Uterus (tissue), 4 donors: ENCODE results near the gene PLCB3. TPM values are rescaled to one million over a fixed set of nuclear protein-coding genes. Genes with fewer than 3 reads are reported as not detected.

Experiments used
- DNase-seq, 2 donors: peaks; one replicate each; pipeline ENCODE4 v3.0.0-alpha.2; 2019 to 2020
- H3K27ac ChIP-seq, 2 donors: fragments of 200-600 bp; sonication (generic); 1 replicate in 1 of 2; 2 replicates in 1 of 2; pipeline ENCODE4 v1.5.1; 2016 to 2018
- H3K27me3 ChIP-seq, 2 donors: fragments of 200-600 bp; sonication (generic); one replicate each; pipeline ENCODE4 v1.5.1; 2018 to 2019; ENCODE audit warnings: control low read depth in 1 of 2
- H3K36me3 ChIP-seq, 2 donors: fragments of 200-600 bp; sonication (generic); one replicate each; pipeline ENCODE4 v1.5.1; 2019; ENCODE audit warnings: control low read depth in 1 of 2
- H3K4me1 ChIP-seq, 2 donors: fragments of 200-600 bp; sonication (generic); one replicate each; pipeline ENCODE4 v1.5.1; 2018 to 2019; ENCODE audit warnings: control low read depth in 1 of 2
- H3K4me3 ChIP-seq, 2 donors: fragments of 200-600 bp; sonication (generic); 1 replicate in 1 of 2; 2 replicates in 1 of 2; pipeline ENCODE4 v1.5.1; 2018 to 2019; ENCODE audit warnings: mild to moderate bottlenecking in 1 of 2
- H3K9me3 ChIP-seq, 2 donors: fragments of 200-600 bp; sonication (generic); one replicate each; pipeline ENCODE4 v1.5.1; 2019; ENCODE audit warnings: control low read depth in 1 of 2
- CTCF ChIP-seq, 4 experiments: fragments of 200-600 bp in 2 of 4; fragments of 450-650 bp in 2 of 4; sonication (generic) in 2 of 4; IDR thresholded peaks; one replicate each; pipeline ENCODE4 v1.5.1; 2016 to 2019; ENCODE audit warnings: antibody characterized with exemption in 4 of 4, mild to moderate bottlenecking in 2 of 4, moderate library complexity in 1 of 4
- POLR2A ChIP-seq, 2 donors: fragments of 450-650 bp; IDR thresholded peaks; one replicate each; pipeline ENCODE4 v1.6.1; 2016; ENCODE audit warnings: antibody characterized with exemption in 2 of 2, mild to moderate bottlenecking in 1 of 2, moderate library complexity in 1 of 2
- intact Hi-C: fragments of 100-400 bp; cut with DNase I; formaldehyde crosslinking; loops from one replicate; pipeline ENCODE4 v1.15.1; 2023; ENCODE audit warnings: low total_unique reads
- total RNA-seq, 4 donors: library from RNA; depleted of rRNA in 3 of 4; stranded (reverse); fragments of >200 nt in 3 of 4; gene quantifications; one replicate each; pipeline versions ENCODE4 v1.1.0 to v1.2.4, GENCODE V29; 2014 to 2023
- donor health status: DM: yes; HTN: yes; CAD: no.

Gene PLCB3
- total RNA-seq, 4 donors from 2014 or later = 10.0 to 39.5 (median 21.8) TPM

GRCh38 chr11:64288353-64288750 is 37.0 kb downstream of the PLCB3 start:
- intact Hi-C loops = no loop called here
- Histone ChIP-seq H3K36me3 (no peaks in the 10 kb centered on the region), H3K27me3 (peaks cover 5 to 8% of the 10 kb centered on the region in 2 donors), H3K9me3 (no peaks in the 10 kb centered on the region), H3K4me3 (no peak overlapping the region), H3K4me1 (peaks cover 3 to 26% of the 10 kb centered on the region in 2 donors), H3K27ac (no peak overlapping the region)
- TF ChIP-seq CTCF (IDR thresholded peaks at IDR 0.05) (no peak), POLR2A (IDR thresholded peaks at IDR 0.05) (no peak)
- DNase-seq = no peak

- peaks cover 0 to 22% of the 10 kb centered on the region in 2 donors for H3K4me1 ChIP-seq
- no peak overlapping the region for H3K4me3 ChIP-seq
- intact Hi-C loops = no loop called here
- DNase-seq = no peak
- no peaks in the 10 kb centered on the region for H3K9me3 ChIP-seq
- no peaks in the 10 kb centered on the region for H3K36me3 ChIP-seq
- peaks cover 5 to 8% of the 10 kb centered on the region in 2 donors for H3K27me3 ChIP-seq
- no peak overlapping the region for H3K27ac ChIP-seq
- TF ChIP-seq CTCF (IDR thresholded peaks at IDR 0.05) (no peak), POLR2A (IDR thresholded peaks at IDR 0.05) (no peak)
Observed at GRCh38 chr11:64289002-64289564, 37.8 kb downstream of the PLCB3 start.

GRCh38 chr11:64290352-64291261 is 39.3 kb downstream of the PLCB3 start:
- DNase-seq = no peak
- no peaks in the 10 kb centered on the region for H3K36me3 ChIP-seq
- intact Hi-C loops = no loop called here
- H3K4me3 ChIP-seq = no peak overlapping the region
- H3K4me1 ChIP-seq = peaks cover 0 to 22% of the 10 kb centered on the region in 2 donors
- no peak overlapping the region for H3K27ac ChIP-seq
- H3K9me3 ChIP-seq = no peaks in the 10 kb centered on the region
- TF ChIP-seq POLR2A (IDR thresholded peaks at IDR 0.05) = no peak
- TF ChIP-seq CTCF (IDR thresholded peaks at IDR 0.05) = no peak
- H3K27me3 ChIP-seq = peaks cover 5 to 8% of the 10 kb centered on the region in 2 donors

GRCh38 chr11:64291262-64291751 is 40.0 kb downstream of the PLCB3 start, which contains the start of gene KCNK4:
TSS of gene KCNK4 (plus strand) at chr11:64291302. CDS start at chr11:64293019, 1,717 bp downstream.
- intact Hi-C loops = no loop called here
- no peak for TF ChIP-seq POLR2A (IDR thresholded peaks at IDR 0.05)
- TF ChIP-seq CTCF (IDR thresholded peaks at IDR 0.05) = no peak
- H3K36me3 ChIP-seq = no peaks in the 10 kb centered on the region
- DNase-seq = no peak
- H3K27me3 ChIP-seq = peaks cover 5 to 11% of the 10 kb centered on the region in 2 donors
- H3K9me3 ChIP-seq = no peaks in the 10 kb centered on the region
- no peak within 1 kb of the TSS for H3K27ac ChIP-seq
- H3K4me1 ChIP-seq = peaks cover 0 to 17% of the 10 kb centered on the region in 2 donors
- no peak within 1 kb of the TSS for H3K4me3 ChIP-seq
